Midbrain (tissue), 1 donor: ENCODE measurements around the gene MGMT.

Experiments
- DNase-seq: peaks from one replicate; lab custom pipeline; 2025; lab: John Stamatoyannopoulos, UW

Gene MGMT

GRCh38 chr10:129709627-129710509 lies 242.8 kb downstream of the MGMT start:
- no peak for DNase-seq

- DNase-seq, result no peak
Measured at GRCh38 chr10:129710510-129710847, 243.4 kb downstream of the MGMT start.

GRCh38 chr10:129711291-129711690 lies 244.2 kb downstream of the MGMT start:
- DNase-seq, result no peak

GRCh38 chr10:129712000-129712399 lies 245.0 kb downstream of the MGMT start:
- no peak for DNase-seq

GRCh38 chr10:129713659-129714265 lies 246.7 kb downstream of the MGMT start:
- DNase-seq, result no peak

- DNase-seq, result no peak
Measured at GRCh38 chr10:129715805-129716204, 248.8 kb downstream of the MGMT start.

- no peak for DNase-seq
Measured at GRCh38 chr10:129716211-129716681, 249.2 kb downstream of the MGMT start.

GRCh38 chr10:129716881-129717280 lies 249.8 kb downstream of the MGMT start:
- DNase-seq, result no peak

GRCh38 chr10:129717816-129718547 lies 250.9 kb downstream of the MGMT start:
- no peak for DNase-seq

GRCh38 chr10:129718548-129719414 lies 251.7 kb downstream of the MGMT start:
- DNase-seq, result no peak

- DNase-seq, result no peak
Measured at GRCh38 chr10:129719415-129719739, 252.3 kb downstream of the MGMT start.

GRCh38 chr10:129719889-129720590 lies 253.0 kb downstream of the MGMT start:
- DNase-seq, result no peak

GRCh38 chr10:129725011-129725410 lies 258.0 kb downstream of the MGMT start:
- DNase-seq, result no peak

- no peak for DNase-seq
Measured at GRCh38 chr10:129725482-129725881, 258.4 kb downstream of the MGMT start.

GRCh38 chr10:129725890-129726631 lies 259.0 kb downstream of the MGMT start:
- DNase-seq, result no peak

- no peak for DNase-seq
Measured at GRCh38 chr10:129727071-129727470, 260.0 kb downstream of the MGMT start.

- DNase-seq, result no peak
Measured at GRCh38 chr10:129727495-129727894, 260.5 kb downstream of the MGMT start.

- no peak for DNase-seq
Measured at GRCh38 chr10:129728246-129728820, 261.3 kb downstream of the MGMT start.

- no peak for DNase-seq
Measured at GRCh38 chr10:129728905-129729795, 262.1 kb downstream of the MGMT start.
